ENCODE results near the gene CHD8.

Gene CHD8

GRCh38 chr14:21440859-21441258, 15.1 kb downstream of the CHD8 start:
- Histone ChIP-seq H3K4me3 (replicated peaks; ENCODE audit: insufficient read depth, low read length) (no peak overlapping the region), H3K27ac (replicated peaks) (no peak overlapping the region), H3K27me3 (ENCODE audit: insufficient read depth, poor library complexity, severe bottlenecking) (no peaks in the 10 kb centered on the region)
- TF ChIP-seq CTCF (IDR thresholded peaks at IDR 0.05; ENCODE audit: insufficient read depth, low read length) (no peak), REST (IDR thresholded peaks at IDR 0.05; ENCODE audit: insufficient replicate concordance, low read depth) (no peak), POLR2AphosphoS5 (IDR thresholded peaks at IDR 0.05; ENCODE audit: low read depth) (no peak), GABPA (IDR thresholded peaks at IDR 0.05; ENCODE audit: low read depth) (no peak), SPI1 (IDR thresholded peaks at IDR 0.05; ENCODE audit: borderline replicate concordance, low read depth) (peak; percentile 59; the same call in 1 of the 2 replicates)
- peak in 1 of 2 experiments; percentile 59 for DNase-seq (ENCODE audit: low read depth in 1 of 2, low spot score in 1 of 2)

- TF ChIP-seq SPI1 (IDR thresholded peaks at IDR 0.05; ENCODE audit: borderline replicate concordance, low read depth) (no peak), GABPA (IDR thresholded peaks at IDR 0.05; ENCODE audit: low read depth) (peak; percentile 31; the same call in 1 of the 2 replicates), POLR2AphosphoS5 (IDR thresholded peaks at IDR 0.05; ENCODE audit: low read depth) (peak; percentile 95)
- H3K27me3 ChIP-seq (ENCODE audit: insufficient read depth, poor library complexity, severe bottlenecking), result no peaks in the 10 kb centered on the region
- H3K4me3 ChIP-seq (replicated peaks; ENCODE audit: insufficient read depth, low read length), result peak overlapping the region; percentile 98
- peak overlapping the region; percentile 66 for H3K27ac ChIP-seq (replicated peaks)
- peak; percentile 93 to 99 for DNase-seq (ENCODE audit: low read depth in 1 of 2, low spot score in 1 of 2)
These were observed 18.6 kb downstream of the CHD8 start for GRCh38 chr14:21437063-21437901.

- peak overlapping the region; percentile 66 for H3K27ac ChIP-seq (replicated peaks)
These were observed 19.3 kb downstream of the CHD8 start for GRCh38 chr14:21436567-21437062.

DNA sequence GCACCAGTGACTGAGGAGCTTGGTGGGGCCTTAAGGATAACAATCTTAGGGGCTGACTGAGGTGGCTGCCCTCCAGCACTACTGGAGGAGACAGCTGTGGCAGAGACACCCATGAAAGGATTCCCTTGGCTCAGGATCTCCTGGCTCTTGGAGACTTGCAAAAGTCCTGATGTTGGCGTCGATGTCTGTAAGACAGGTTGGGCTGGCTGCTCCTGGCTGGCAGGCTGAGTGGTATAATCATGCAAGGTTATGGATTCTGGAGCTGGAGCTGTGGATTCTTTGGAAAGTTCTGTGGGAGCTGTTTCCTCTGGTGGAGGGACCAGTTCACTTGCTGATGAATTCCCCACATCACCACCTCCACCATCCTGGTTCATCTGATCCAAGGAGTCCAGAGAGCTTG, 24.8 kb downstream of the CHD8 start:
- Histone ChIP-seq H3K27ac (replicated peaks) (no peak overlapping the region), H3K27me3 (ENCODE audit: insufficient read depth, poor library complexity, severe bottlenecking) (no peaks in the 10 kb centered on the region), H3K4me3 (replicated peaks; ENCODE audit: insufficient read depth, low read length) (no peak overlapping the region)
- no peak for TF ChIP-seq CTCF (IDR thresholded peaks at IDR 0.05; ENCODE audit: insufficient read depth, low read length)
- no peak for TF ChIP-seq POLR2AphosphoS5 (IDR thresholded peaks at IDR 0.05; ENCODE audit: low read depth)
- no peak for TF ChIP-seq GABPA (IDR thresholded peaks at IDR 0.05; ENCODE audit: low read depth)
- no peak for TF ChIP-seq SPI1 (IDR thresholded peaks at IDR 0.05; ENCODE audit: borderline replicate concordance, low read depth)
- no peak for TF ChIP-seq REST (IDR thresholded peaks at IDR 0.05; ENCODE audit: insufficient replicate concordance, low read depth)
- no peak for DNase-seq (ENCODE audit: low read depth in 1 of 2, low spot score in 1 of 2)

More at GRCh38 chr14:21436567-21437062, 19.3 kb downstream of the CHD8 start:
- no peaks in the 10 kb centered on the region for H3K27me3 ChIP-seq (ENCODE audit: insufficient read depth, poor library complexity, severe bottlenecking)
- no peak for TF ChIP-seq CTCF (IDR thresholded peaks at IDR 0.05; ENCODE audit: insufficient read depth, low read length)
- TF ChIP-seq SPI1 (IDR thresholded peaks at IDR 0.05; ENCODE audit: borderline replicate concordance, low read depth), result peak; percentile 47; the same call in 1 of the 2 replicates
- peak overlapping the region; percentile 98 for H3K4me3 ChIP-seq (replicated peaks; ENCODE audit: insufficient read depth, low read length)
- DNase-seq (ENCODE audit: low read depth in 1 of 2, low spot score in 1 of 2), result no peak
